ENCODE data around the gene PER2. TPM values are rescaled to one million over a fixed set of nuclear protein-coding genes. Genes with fewer than 3 reads are reported as not detected.

PER2 gene
- total and polyA plus RNA-seq, 9 of the 15 experiments (the other 6 are each of a cell fraction or from before 2014, with no cell fraction given) = 1.1 to 10.3 (median 2.9) TPM

DNA sequence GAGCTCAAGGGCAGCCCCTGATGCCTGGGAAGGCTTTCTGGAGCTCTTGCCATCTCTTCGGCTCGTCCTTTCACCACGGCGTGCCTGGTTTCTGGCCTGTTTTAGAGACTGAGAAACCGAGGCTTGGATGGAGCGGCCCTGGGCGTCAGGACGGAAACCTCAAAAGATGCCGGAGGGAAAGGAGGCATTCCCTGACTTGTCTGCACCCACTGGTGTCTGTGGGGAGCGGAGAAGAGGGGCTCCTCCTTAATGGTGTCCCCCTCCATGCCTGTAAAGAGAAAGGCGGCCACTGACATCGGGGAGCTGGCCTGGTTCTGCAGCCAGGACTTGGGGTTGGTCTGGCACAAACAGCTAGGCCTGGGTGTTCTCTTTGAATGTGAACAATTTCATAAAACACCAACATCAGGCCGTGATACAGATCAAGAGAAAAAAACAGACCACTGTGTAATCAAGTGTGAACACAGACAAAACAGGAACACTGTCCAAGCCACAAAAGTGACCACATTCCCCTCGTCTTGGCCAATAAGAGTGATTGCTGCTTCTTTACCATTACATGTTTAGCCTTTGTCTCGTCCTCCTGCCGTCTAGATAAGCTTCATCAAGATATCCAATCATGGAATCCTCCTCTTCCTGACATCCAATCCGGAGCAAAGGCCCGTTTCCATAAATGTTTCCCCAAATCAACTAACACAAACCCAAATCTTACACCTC, 84.3 kb downstream of the PER2 start (continued):
- TF ChIP-seq MCM3 (IDR thresholded peaks at IDR 0.05) (no peak), ZNF444 (CRISPR knock-in tag; IDR thresholded peaks at IDR 0.05) (no peak), ZNF76 (CRISPR knock-in tag; IDR thresholded peaks at IDR 0.05; ENCODE audit: borderline replicate concordance) (no peak), SPI1 (IDR thresholded peaks at IDR 0.05; ENCODE audit: borderline replicate concordance, low read depth, low read length) (peak; percentile 48; the same call in 1 of the 2 replicates), POLR2A (conservative IDR thresholded peaks at IDR 0.05) (no peak), NFRKB (IDR thresholded peaks at IDR 0.05; ENCODE audit: low read depth) (no peak), CBFA2T3 (IDR thresholded peaks at IDR 0.05) (peak; percentile 51), MYC (IDR thresholded peaks at IDR 0.05; ENCODE audit: low read depth, low read length) (no peak; the same call in 1 of the 2 replicates), MYC (CRISPR knock-in tag; IDR thresholded peaks at IDR 0.05; ENCODE audit: borderline replicate concordance, low read depth) (no peak), HMGN3 (IDR thresholded peaks at IDR 0.05; ENCODE audit: borderline replicate concordance, extremely low read depth, insufficient read length, low read depth, low read length) (no peak), POLR2H (tag; IDR thresholded peaks at IDR 0.05; ENCODE audit: low read depth) (no peak), TAF1 (IDR thresholded peaks at IDR 0.05; ENCODE audit: control insufficient read depth, extremely low read depth, insufficient read depth, low read length, severe bottlenecking) (peak; percentile 4), SRF (CRISPR knock-in tag; IDR thresholded peaks at IDR 0.05) (no peak), TAF7 (tag; IDR thresholded peaks at IDR 0.05) (no peak), SNIP1 (IDR thresholded peaks at IDR 0.05; ENCODE audit: low read depth) (no peak), PTRF (tag; IDR thresholded peaks at IDR 0.05) (no peak), PML (IDR thresholded peaks at IDR 0.05; ENCODE audit: low read length) (no peak)
- TF ChIP-seq, protein P1, sequence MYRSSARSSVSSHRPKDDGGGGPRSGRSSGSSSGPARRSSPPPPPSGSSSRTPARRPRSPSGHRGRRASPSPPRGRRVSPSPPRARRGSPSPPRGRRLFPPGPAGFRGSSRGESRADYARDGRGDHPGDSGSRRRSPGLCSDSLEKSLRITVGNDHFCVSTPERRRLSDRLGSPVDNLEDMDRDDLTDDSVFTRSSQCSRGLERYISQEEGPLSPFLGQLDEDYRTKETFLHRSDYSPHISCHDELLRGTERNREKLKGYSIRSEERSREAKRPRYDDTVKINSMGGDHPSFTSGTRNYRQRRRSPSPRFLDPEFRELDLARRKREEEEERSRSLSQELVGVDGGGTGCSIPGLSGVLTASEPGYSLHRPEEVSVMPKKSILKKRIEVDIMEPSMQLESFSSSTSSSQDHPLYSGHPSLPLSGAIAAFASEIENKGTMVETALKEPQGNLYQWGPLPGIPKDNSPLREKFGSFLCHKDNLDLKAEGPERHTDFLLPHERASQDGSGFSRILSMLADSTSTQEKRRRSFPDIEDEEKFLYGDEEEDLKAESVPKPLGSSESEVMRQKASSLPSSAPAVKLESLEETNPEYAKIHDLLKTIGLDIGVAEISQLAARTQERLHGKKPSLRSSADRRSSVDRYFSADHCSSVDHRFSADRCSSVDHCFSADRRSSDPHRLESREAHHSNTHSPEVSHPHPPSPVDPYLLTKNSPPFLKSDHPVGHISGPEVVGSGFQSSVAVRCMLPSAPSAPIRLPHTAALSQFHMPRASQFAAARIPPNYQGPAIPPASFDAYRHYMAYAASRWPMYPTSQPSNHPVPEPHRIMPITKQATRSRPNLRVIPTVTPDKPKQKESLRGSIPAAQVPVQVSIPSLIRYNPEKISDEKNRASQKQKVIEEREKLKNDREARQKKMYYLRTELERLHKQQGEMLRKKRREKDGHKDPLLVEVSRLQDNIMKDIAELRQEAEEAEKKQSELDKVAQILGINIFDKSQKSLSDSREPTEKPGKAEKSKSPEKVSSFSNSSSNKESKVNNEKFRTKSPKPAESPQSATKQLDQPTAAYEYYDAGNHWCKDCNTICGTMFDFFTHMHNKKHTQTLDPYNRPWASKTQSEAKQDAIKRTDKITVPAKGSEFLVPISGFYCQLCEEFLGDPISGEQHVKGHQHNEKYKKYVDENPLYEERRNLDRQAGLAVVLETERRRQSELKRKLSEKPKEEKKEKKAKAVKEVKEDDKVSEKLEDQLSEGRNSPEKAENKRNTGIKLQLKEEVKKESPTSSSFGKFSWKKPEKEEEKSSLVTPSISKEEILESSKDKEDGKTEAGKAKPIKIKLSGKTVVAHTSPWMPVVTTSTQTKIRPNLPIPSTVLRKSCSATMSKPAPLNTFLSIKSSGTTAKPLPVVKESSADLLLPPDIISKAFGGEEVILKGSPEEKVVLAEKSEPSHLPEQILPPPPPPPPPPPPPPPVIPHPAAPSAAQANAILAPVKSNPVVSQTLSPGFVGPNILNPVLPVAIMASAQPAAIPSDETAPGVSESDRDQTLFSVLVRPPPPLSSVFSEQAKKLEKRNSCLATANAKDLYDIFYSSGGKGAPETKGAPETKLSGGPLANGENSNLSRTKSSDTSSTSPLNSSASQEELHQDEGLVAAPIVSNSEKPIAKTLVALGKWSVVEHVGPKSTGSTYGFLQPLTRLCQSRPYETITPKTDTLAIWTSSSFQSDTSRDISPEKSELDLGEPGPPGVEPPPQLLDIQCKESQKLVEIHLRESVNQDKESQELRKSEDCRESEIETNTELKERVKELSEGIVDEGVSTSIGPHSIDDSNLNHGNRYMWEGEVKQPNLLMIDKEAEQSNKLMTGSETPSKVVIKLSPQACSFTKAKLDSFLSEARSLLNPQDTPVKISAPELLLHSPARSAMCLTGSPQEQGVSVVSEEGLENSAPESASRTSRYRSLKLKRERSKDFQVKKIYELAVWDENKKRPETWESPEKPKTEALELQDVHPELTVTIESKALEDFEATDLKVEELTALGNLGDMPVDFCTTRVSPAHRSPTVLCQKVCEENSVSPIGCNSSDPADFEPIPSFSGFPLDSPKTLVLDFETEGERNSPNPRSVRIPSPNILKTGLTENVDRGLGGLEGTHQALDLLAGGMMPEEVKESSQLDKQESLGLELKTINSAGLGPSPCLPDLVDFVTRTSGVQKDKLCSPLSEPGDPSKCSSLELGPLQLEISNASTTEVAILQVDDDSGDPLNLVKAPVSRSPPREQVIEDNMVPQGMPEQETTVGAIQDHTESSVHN (IDR thresholded peaks at IDR 0.05; ENCODE audit: borderline replicate concordance in 1 of 2, low read depth in 1 of 2) = no peak
- TF ChIP-seq, protein P2, sequence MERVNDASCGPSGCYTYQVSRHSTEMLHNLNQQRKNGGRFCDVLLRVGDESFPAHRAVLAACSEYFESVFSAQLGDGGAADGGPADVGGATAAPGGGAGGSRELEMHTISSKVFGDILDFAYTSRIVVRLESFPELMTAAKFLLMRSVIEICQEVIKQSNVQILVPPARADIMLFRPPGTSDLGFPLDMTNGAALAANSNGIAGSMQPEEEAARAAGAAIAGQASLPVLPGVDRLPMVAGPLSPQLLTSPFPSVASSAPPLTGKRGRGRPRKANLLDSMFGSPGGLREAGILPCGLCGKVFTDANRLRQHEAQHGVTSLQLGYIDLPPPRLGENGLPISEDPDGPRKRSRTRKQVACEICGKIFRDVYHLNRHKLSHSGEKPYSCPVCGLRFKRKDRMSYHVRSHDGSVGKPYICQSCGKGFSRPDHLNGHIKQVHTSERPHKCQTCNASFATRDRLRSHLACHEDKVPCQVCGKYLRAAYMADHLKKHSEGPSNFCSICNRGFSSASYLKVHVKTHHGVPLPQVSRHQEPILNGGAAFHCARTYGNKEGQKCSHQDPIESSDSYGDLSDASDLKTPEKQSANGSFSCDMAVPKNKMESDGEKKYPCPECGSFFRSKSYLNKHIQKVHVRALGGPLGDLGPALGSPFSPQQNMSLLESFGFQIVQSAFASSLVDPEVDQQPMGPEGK (CRISPR knock-in tag; IDR thresholded peaks at IDR 0.05; ENCODE audit: borderline replicate concordance) = no peak

Measured in K562 (cell line).